ENCODE data around the gene CLNK.

CLNK gene

GRCh38 chr4:10698172-10698571, 13.6 kb upstream of the CLNK start:
- DNase-seq: no peak

GRCh38 chr4:10697086-10697485, 12.5 kb upstream of the CLNK start:
- DNase-seq: no peak

DNA sequence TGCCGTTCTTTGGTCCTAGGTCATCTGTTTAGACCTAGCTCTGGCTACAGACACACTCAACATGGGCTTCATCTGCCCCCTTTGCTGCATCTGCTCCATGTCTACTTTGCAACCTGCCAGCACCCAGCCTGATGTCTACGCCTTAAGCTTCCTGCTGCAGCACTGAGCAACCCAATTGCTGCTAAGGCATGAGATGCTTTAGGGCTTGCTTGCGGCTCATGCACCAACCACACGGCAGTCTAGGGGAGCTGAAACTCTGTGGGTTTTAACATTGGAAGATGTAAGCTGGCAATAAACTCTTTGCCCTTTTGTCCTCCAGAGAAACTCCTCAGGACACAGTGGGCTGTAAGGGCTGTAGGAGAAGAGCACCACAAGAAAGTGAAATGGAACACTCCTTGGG, 11.7 kb upstream of the CLNK start:
- DNase-seq: no peak

- no peak for DNase-seq
Observed at GRCh38 chr4:10694828-10695209, 10.3 kb upstream of the CLNK start.

DNA sequence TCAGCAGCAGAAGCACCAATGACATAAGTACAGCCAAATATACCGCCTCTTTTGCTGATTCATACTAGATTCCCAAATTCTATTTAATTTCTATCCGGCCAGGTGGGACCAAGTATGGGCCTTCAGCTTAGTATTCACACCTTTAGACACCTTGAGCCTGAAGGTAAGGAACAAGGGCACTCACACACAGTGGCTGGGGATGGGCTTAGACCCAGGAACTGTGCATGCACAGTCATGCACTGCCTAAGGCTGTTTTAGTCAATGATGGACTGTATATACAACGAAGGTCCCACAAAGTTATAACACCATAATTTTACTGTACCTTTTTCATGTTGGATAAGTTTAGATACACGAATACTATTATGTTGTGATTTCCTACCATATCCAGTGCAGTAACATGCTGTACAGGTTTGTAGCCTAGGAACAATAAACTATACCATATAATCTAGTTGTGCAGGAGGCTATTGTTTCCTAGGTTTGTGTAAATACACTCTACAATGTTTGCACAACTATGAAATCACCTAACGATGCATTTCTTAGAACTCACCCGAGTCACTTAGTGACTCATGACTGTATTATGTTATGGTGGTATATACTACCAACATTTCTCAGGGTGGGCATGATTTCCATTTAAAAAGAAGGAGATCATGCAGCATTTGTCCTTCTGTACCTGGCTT, 9.7 kb upstream of the CLNK start:
- no peak for DNase-seq

DNA sequence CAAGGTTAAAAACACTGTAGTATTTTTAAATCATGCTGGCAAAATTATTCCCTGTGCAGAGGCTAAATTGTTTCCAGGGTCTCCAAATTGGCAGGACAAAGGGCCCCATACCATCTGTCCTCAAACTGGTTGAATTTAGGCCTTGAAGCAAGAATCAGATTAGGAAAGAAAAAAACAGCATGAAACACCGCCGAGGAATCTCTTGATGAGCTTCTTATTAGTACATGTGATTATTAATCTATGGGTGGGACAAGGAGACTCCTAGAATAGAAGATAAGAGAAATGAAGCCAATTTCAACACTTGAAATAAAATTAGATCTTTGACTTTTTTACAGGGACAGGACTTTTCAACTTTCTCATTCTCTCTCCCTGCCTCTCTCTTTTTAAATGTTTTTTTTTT, 7.1 kb upstream of the CLNK start:
- no peak for DNase-seq

DNA sequence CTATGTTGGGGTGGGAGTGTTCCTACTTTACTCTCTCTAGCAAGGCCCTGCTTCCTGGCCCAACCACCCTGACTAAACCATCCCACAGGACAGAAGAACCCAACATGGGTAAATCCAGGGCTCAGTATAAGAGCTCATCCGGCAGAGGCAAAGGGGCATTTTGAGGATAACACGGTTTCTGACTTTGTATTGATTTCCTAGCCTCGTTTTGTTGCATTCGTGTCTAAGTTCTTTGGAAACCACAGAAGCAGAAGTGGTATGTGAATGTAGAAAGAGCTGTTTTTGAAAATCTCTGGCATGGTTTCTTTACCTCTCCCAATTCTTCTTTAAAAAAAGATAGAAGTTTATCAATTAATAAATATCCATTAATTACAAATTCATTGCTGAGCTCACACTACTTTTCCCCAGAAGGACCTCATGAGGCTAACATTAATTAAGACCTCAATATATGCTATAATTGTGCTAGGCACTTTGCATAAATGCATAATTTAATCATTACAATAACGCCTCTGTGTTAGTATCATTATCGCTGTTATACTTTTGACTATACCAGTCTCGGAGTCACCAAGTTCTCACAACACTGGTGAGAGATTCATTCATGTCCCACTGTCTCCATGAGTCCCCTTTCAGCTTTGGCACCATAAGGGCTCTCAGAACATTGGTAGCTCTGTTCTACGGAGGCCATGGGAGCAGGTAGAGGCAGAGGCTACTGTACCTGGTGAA, 5.8 kb upstream of the CLNK start:
- DNase-seq: no peak

DNA sequence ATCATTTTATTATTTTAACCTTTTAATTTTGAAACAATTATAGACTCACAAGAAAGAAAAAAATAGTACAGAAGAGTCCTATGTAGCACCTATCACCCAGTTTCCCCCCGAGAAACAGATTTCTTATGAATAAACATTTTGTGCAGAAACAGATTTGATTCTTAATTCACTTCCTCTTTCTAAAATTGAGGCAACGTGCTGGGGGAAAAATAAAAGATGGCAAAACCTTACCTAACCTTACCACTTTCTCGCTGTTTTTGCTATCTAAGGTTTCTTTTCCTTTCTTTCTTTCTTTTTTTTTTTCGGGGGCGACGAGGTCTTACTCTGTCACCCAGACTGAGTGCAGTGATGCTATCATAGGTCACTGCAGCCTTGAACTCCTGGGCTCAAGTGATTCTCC, 4.3 kb upstream of the CLNK start:
- no peak for DNase-seq

GRCh38 chr4:10688022-10688421, 3.5 kb upstream of the CLNK start:
- no peak for DNase-seq

DNA sequence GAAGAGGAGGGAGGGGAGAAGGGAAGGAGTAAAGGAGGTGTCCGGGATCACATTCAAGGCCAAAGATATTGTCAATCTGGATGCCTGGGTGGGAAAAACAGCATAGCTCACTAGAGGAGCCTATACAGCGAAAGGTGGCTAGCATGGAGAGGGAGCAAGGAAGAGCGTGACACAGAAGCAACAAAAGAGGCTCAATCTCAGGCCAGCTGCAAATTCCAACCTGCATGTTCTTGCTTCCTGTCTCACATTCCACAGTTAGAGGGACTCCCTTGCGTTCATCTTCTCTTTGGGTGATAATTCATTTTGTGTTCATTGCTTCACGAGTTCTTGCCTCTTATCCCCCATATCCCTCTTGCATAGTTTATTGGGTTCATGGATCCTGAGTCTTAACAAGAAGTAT, 3.0 kb upstream of the CLNK start:
- no peak for DNase-seq

DNA sequence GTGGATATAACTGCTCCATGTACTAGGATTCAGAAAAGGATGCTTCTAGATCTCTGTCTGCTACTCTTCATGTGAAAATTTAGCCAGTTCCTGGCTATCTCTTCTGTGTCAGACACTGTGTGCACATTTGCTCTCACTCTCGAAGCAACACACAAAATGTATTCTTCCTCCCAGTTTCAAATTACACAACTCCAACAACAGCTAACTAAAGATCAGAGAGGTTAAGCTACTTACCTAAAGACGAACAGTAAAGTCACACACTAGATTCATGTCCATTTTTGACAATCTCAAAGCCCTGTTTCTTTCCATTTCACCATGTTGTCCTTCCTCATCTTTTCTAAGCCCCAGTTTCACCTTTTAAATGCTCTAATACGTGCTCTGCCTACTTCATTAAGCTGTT, 2.2 kb downstream of the CLNK start:
- DNase-seq: no peak

- DNase-seq: no peak
Observed at GRCh38 chr4:10677796-10678497, 6.6 kb downstream of the CLNK start.

GRCh38 chr4:10673817-10674369, 10.7 kb downstream of the CLNK start:
- no peak for DNase-seq

DNA sequence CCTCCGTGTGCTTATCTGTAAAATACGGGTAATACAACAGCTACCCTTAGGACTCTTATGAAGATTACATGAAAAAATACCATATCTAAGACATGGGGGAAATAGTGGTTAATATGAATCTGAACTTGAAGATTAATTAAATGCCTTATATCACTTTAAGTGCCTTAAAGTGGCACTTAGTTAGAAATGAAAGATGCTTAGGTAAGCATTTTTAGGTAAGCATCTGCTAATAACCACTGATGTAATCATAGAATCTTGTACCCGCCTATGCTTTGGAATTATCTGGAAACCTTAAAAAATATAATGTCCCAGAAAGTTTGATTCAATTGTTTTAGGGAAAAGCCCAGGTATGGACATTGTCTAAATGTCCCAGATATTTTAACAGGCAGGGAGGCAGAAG, 12.2 kb downstream of the CLNK start:
- DNase-seq: no peak

DNA sequence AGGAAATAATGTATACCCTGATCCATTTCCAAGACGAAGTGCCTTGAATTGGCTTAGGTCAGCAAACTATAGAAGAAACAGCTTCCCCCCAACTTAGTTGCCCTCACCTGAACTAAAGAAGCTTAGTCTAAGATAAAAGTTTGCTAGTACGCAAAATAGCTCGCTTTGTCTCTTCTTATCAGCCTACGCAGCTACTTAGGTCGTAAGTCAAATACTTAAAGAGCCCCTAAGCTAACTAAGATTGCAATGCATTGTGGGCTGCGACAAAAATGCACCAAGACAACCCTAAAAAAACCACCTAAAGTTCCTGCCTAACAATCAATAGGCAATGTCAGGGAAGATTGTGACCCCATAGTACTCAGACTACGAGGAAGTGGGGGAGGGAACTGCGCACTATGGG, 12.8 kb downstream of the CLNK start:
- no peak for DNase-seq

- no peak for DNase-seq
Observed at GRCh38 chr4:10671366-10671765, 13.2 kb downstream of the CLNK start.

DNA sequence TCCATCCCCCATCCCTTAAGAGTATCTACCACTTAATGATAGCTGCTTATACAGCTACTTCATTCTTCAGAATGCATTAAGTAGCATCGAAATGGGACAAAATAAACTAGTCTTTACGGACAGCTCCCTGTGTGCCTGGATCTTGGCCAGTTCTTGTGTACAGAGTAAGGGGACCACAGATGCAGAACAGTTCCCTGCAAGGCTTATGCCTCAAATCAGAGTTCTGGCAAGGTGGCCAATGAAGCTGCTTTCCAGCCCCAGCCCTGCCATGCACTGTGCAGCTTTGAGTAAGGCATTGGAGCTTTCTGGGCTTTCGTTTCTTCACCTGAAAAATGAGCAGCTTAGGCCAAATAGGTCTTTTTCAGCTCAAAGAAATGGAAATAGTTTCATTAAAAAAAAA, 14.2 kb downstream of the CLNK start:
- no peak for DNase-seq

DNA sequence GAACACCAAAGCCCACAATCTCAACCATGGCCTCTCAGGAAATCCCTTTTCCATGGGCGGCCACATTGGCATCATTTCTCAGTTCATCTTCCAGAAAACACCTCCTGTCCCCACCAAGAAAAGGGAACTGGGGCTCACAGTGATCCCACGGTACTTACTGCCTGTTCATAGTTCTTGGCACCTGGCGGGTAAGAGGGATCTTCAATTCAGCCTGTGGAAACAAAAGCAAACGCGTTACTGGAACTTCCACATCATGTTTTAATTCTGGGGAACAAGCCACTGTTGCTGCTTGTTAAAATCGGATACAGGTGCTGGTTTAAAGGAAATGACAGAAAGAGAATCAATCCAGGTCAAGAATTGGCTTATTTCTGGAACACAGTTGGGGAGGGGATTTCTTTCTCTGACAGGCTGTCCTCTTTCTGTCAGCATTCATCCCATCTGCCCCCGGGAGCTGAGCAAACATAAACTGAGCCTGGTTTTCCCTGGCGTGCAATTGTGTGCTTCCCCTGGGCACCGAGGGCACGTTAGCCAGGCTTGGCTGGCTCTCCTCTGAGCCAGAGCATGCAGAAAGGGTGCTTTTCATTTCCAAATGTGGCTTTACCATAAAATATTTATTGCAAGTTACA, 16.8 kb downstream of the CLNK start:
- DNase-seq: no peak

GRCh38 chr4:10666616-10667015, 18.0 kb downstream of the CLNK start:
- no peak for DNase-seq

DNA sequence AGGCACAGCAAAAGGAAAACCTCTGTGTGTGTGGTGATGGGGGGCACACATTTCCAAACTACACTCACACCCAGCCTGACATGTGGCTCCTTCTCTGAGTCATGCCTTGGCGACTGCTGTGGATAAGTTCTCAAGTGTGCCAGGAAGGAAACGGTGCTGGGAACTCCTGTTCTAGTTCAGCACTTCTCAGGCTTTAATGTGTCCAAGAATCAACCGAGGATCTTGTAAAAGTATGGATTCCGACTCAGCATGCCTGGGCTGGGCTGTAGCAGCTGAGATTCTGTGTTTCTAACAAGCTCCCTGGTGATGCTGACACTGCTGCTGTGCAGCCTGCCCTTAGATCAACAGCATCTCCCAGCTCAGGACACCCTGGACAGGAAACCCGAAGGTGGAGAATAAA, 20.2 kb downstream of the CLNK start:
- DNase-seq: no peak

DNA sequence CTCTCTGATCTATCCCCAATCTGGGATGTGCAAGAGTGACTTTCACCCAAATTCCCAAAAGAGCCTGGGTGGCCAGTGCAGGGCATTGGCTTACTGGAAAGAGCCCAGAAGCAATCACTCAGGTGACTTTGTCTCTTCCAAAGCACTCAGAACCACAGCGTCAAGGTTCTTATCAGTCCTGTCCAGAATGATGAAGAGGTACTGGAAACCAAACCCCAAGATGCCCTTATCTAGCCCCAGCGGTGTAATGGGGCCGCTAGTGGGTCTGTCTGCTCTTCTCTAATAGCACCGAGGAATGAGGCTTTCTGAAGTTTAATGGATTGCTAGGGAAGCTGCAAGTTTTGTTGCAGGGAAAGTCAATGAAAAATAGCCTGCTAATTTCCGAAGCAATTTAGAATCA, 21.6 kb downstream of the CLNK start:
- no peak for DNase-seq

GRCh38 chr4:10661047-10661446, 23.5 kb downstream of the CLNK start:
- DNase-seq: no peak

- DNase-seq: no peak
Observed at GRCh38 chr4:10659251-10659650, 25.3 kb downstream of the CLNK start.

GRCh38 chr4:10656988-10657387, 27.6 kb downstream of the CLNK start:
- no peak for DNase-seq
